Measurements from ENCODE around the gene ZXDC.
A peak's percentile ranks its signal among the peaks of the same experiment; 100 is the strongest.

The ZXDC gene

GRCh38 chr3:126452213-126452612 lies 23.5 kb downstream of the ZXDC start:
- DNase-seq (ENCODE audit: low spot score) = no peak

- DNase-seq (ENCODE audit: low spot score) = no peak
These were observed 24.2 kb downstream of the ZXDC start for GRCh38 chr3:126451511-126451910.

- no peak for DNase-seq (ENCODE audit: low spot score)
These were observed 24.9 kb downstream of the ZXDC start for GRCh38 chr3:126450744-126451143.

GRCh38 chr3:126450219-126450618 lies 25.5 kb downstream of the ZXDC start:
- no peak for DNase-seq (ENCODE audit: low spot score)

- DNase-seq (ENCODE audit: low spot score) = no peak
These were observed 26.1 kb downstream of the ZXDC start for GRCh38 chr3:126449621-126450051.

GRCh38 chr3:126448893-126449180 lies 26.9 kb downstream of the ZXDC start:
- DNase-seq (ENCODE audit: low spot score) = no peak

- no peak for DNase-seq (ENCODE audit: low spot score)
These were observed 27.4 kb downstream of the ZXDC start for GRCh38 chr3:126448136-126448892.

GRCh38 chr3:126447456-126448106 lies 28.1 kb downstream of the ZXDC start:
- no peak for DNase-seq (ENCODE audit: low spot score)

GRCh38 chr3:126446791-126447190 lies 28.9 kb downstream of the ZXDC start:
- DNase-seq (ENCODE audit: low spot score) = peak; percentile 16

- no peak for DNase-seq (ENCODE audit: low spot score)
These were observed 29.4 kb downstream of the ZXDC start for GRCh38 chr3:126446301-126446700.

GRCh38 chr3:126445506-126445905 lies 30.2 kb downstream of the ZXDC start:
- DNase-seq (ENCODE audit: low spot score) = no peak

- DNase-seq (ENCODE audit: low spot score) = no peak
These were observed 32.8 kb downstream of the ZXDC start for GRCh38 chr3:126442856-126443242.

- DNase-seq (ENCODE audit: low spot score) = no peak
These were observed 33.4 kb downstream of the ZXDC start for GRCh38 chr3:126442094-126442855.

- DNase-seq (ENCODE audit: low spot score) = no peak
These were observed 34.3 kb downstream of the ZXDC start for GRCh38 chr3:126441256-126441880.

- DNase-seq (ENCODE audit: low spot score) = no peak
These were observed 35.0 kb downstream of the ZXDC start for GRCh38 chr3:126440709-126440995.

- DNase-seq (ENCODE audit: low spot score) = no peak
These were observed 35.6 kb downstream of the ZXDC start for GRCh38 chr3:126439968-126440708.

GRCh38 chr3:126439346-126439967 lies 36.2 kb downstream of the ZXDC start:
- DNase-seq (ENCODE audit: low spot score) = no peak

- no peak for DNase-seq (ENCODE audit: low spot score)
These were observed 36.9 kb downstream of the ZXDC start for GRCh38 chr3:126438746-126439145.

GRCh38 chr3:126438186-126438585 lies 37.5 kb downstream of the ZXDC start:
- no peak for DNase-seq (ENCODE audit: low spot score)

- no peak for DNase-seq (ENCODE audit: low spot score)
These were observed 38.6 kb downstream of the ZXDC start for GRCh38 chr3:126436826-126437717.
